Measurements from ENCODE around the gene TFCP2L1.
"Not testable (repeated sequence)": the region's sequence is repeated elsewhere in the genome, so short reads cannot be mapped to it uniquely, and the experiment has no call there.

TFCP2L1 gene

DNA sequence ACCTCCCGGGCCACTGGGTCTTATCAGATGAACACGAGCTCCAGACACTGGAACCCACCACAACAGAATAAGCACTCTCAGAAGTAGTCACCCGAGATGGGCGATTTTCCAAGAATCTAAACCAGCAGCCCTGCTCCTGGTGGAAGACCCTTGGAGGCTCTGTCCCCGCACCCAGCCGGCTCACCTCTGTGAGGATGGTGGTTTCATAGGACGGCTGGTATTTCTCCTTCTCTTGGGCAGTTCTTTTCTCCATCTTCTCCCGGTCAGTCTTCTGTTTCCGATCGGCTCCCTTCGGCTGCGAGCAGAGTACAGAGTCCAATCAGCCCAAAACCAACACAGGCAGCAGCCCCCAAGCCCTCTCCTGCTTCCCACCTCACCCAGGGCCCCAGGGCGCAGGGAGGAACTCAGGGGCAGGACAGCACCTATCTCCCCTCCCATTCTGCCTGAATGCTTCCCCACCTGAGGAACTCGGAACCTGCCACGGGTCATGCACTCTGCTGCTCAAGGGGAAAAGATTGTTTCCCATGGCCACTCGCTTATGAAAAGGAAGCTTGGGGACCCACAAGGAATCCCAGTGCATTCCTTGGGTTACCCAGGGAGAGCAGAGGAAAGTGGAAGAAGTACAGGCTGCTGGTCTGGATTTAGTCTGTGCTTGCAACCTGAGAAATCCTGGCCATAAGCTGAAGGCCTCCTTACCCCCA is 42.7 kb downstream of the TFCP2L1 start:
- no peak for DNase-seq (ENCODE audit: low spot score)

DNA sequence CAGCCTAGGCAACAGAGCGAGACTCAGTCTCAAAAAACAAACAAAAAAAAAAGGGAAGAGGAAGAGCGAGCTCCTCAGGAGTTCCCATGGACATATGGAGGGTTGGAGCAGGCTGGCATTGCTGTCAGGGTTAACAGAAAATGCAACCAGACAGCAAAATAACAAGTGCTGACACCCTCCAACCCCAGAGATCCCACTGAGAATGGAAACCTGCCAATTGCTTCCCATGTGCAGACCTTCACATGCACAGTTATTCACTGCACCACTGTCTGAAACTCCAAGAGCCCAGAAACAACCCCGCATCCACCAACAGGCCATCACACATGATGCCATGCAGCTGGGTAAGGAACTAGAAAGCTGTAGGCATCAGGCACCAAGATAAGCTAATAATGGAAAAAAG is 43.5 kb downstream of the TFCP2L1 start:
- no peak for DNase-seq (ENCODE audit: low spot score)

DNA sequence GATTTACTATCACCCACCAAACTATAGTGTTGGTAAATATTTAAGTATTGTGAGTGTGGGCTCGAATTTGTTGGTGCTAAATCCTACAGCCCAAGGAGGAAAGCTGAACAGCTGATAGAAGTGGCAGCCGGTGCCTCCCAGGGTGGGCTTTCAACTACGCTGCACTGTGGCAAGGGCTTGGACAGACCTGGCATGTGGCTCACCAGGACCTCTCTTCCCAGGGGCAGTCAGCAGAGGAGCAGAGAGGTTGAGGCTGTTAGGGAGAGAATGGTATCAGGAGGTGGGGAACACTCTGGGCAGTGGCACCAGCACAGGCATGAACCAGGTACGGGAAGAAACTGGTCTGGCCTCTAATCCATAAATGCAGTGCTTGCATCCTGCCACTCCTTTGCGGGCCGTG is 44.6 kb downstream of the TFCP2L1 start:
- DNase-seq (ENCODE audit: low spot score): no peak

DNA sequence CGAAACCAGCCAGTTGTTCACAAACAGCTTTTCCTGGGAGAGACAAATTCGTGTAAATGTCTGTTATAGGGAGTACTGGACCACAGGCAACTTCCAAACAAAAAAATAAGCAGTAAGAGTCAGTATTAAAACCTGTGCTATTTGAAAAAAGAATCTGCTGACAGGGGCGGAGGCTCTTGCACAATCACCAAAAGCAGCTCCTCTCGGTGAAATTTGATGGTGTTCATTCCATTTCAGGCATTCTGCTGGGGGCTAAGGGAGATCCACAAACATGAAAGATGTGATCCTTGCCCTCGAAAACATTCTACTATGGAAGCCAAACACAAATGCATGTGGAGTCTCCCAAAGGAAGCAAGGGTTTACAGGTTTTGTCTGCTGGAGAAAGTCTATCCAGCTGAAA is 45.0 kb downstream of the TFCP2L1 start:
- DNase-seq (ENCODE audit: low spot score): no peak

DNA sequence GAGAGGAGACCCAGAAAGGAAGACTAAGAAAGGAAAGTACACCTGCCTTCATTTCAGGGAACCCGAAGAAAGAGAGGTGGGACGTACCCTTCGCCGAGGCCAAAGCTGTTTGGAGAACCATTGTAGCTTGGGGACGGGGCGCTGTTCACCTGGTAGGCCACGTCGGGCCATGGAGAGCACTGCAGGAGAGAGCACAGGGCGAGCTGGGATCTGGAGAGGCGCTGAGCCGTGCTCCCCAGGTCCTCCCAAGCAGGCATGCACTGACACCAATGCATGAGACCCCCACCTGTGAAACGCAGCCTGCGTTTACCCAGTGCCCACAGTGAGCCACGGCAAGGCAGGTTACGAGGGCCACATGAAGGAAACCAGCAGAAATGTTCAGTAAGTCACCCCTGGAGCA is 45.5 kb downstream of the TFCP2L1 start:
- no peak for DNase-seq (ENCODE audit: low spot score)

DNA sequence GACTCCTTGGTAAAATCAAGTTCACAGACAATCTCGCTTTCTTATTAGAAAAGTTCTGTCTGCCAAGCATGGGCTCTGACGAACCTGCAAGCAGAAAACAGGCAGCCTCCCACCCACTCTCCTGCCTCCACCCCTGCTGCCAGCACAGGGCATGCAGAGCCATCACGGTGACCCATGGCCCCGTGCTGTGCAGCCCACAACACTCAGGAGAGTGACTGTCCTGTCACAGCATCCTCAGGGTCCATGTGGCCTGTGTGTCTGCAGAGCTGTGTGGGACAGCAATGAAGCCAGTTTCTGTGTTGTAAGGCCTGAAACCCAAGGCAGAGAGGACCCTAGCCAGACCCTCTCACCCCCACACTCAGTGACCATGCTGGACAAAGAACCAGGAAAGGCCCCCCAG is 46.2 kb downstream of the TFCP2L1 start:
- no peak for DNase-seq (ENCODE audit: low spot score)

DNA sequence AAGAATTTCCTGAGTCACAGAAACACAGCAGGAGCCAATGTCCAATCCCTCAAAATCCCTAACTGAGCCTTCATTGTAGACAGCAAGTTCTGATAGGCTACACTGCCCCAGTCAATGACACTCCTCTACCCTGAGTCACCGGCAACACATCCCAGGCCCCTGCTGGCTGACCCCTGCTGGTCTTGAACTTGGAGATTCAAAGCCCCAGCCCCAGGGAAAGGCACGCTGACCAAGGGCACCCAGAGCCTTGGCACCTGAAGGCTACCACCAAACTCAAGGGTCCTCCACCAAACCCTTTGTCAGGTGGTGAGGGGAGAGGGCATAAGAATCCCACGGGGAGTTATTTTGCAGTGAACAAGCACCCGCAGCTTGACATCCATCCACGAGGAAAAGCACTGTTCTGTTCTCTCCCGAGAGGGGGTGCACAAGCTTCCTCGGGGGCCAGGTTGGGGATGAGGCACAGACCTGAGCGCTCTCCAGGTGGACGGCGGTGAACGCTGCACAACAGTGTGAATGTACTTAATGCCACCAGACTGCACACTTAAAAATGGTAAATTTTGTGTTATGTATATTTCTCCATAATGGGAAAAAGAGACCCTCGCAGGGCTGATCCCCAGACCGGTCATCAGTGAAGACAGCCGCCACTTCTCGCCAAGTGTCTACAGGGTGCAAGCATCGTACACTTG is 46.9 kb downstream of the TFCP2L1 start:
- no peak for DNase-seq (ENCODE audit: low spot score)

DNA sequence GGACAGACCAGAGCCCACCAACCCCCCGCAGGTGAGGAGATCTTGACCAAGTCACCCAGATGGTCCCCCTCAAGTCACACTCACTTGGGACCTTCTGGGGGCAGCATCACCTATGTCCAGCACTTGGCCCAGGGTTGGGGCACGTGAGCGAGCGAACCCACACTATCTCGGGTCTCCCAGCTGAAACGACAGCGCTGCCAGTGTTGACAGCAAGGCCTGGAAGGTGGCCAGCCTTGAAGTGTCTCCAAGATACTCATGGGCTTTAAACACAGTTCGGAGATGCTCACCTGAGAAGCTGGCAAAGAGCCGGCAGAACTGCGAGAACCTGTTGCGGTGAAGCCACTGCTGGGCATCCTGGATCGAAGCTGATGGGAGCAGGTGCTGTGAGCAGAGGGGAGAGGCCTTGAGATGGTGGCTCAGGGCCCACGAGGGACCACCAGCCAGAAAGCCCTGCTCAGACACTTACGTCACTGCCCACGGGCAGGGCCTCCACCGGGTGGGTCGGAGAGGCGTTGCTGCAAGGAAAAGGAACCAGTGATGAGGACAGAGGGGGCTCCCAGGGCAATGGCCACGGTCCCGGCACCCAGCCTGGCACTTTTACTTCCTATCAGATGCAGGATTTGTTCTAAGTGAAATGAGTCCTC is 47.5 kb downstream of the TFCP2L1 start:
- DNase-seq (ENCODE audit: low spot score): no peak

DNA sequence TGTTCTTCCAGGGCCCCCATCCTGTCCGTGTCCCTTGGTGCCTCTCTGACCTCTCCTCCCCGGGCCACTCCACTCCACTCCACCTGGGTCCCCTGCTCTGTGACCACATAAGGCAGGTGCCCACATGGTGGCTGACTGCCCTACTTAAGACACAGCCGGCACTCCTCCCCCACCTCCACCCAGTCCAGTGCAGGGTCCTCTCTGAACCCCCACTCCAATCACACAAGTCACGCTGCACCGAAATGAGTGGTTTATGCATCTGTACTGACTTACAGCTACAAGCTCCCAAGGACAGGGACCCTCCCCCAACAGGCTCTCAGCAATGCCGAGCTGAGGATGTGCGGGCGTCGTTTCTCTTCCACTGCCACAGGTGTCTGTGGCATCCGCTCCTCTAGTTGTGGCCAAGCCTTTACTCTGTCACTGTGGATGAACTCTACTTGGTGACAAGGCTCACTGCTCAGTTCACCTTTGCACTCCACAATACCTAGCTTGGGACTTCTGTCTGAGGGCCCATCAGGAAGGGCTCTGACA is 48.3 kb downstream of the TFCP2L1 start:
- DNase-seq (ENCODE audit: low spot score): no peak

DNA sequence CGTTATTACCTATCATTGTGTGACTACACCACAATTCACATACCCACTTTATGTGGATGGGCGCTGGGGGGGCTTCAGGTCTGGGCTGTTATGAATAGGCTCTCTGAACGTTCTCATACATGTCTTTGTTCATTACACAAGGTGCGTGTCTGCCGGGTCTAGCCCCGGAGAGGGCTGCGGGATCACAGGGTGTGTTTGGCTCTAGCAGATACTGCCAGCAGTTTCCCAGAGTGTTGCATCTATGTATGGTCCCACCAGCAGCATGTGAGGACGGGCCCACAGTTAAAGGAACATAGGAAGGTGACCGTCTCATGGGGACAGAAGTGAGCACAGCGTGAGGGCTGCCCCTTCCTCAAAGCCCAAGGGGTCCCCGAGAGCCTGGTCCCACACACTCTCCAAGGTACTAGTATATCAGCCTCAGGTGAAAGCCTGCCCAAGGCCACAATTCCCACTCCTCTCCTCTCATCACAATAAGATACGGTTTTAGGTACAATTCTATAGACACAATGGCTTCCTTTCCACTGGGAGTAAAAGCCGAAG is 48.8 kb downstream of the TFCP2L1 start:
- DNase-seq (ENCODE audit: low spot score): no peak

DNA sequence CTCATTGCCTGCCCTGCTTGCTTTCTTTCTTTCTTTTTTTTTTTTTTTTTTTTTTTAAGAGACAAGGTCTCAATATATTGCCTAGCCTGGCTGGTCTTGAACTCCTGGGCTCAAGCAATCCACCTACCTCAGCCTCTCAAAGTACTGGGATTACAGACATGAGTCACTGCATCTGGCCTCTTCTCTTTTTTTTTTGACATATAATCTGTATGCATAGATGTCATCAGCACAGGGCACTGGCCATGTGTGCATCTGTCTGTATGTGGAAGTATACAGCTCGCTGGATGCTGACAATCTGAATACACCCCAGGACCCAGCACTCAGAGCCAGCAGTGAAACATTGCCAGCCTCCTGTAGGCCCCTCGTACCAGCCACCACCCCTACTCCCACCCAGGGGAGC is 49.5 kb downstream of the TFCP2L1 start:
- no peak for DNase-seq (ENCODE audit: low spot score)

DNA sequence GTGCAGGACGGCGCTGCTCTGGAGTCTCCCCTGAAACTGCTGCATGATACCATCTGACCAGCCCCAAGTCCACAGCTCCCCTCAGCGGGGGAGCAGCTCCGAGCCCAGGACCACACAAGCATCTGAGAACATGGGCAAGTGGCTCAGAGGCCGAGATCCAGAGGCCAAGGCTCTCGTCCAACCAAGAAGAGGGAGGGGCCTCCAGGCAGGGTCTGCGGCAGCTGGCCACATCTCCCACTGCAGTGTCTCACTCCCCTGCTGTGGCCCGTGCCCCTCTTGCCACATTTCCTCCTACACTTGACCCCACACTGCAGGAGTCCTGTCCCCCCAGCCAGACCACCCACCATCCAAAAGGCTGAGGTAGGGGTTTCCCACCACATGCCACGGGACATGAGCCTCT is 50.2 kb downstream of the TFCP2L1 start:
- DNase-seq (ENCODE audit: low spot score): no peak

DNA sequence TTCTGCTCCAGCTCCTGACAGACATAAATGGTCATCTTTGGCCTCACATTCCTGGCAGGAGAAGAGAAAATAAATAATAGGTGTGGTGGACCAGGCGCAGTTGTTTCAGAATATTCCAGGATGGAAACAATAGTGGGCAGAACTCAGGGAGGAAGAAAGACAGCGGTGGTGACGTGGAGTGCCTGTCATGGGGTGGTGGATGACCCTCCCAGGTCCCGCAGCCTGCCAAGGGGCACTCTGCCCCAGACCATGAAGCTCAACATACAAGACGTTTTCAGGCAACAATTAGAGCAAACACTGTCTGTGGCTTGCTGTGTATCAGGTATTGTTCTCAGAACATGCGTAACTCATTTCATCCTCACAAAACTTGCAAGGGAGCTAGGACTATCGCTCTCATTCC is 50.9 kb downstream of the TFCP2L1 start:
- DNase-seq (ENCODE audit: low spot score): no peak

DNA sequence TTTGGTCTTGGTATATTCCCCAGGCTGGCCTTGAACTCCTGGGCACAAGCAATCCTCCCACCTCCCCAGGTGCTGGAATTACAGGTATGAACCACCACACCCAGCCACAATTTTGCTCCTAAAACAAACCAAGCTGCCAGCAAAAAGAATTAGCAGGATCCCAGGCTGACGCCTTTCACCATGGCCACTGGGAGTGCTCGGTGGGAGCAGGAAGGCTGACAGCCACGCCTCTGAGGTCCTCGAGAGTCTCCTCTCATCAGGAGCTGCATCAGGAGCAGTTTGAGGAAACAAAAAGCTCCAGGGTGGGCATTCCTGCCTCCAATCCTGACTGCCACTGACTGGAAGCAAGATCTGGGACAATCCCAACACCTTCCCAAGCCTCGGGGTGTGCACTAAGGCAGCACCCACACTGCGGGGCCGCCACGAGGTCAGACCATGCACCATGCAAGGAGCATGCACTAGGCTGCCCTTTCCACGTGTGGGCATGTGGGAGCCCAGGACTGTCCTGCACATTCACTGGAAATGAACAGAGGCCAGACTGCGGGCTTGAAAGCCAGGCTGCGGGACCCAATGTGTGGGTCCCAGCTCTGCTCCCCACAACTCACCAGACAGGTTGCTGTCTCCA is 51.4 kb downstream of the TFCP2L1 start:
- DNase-seq (ENCODE audit: low spot score): no peak

DNA sequence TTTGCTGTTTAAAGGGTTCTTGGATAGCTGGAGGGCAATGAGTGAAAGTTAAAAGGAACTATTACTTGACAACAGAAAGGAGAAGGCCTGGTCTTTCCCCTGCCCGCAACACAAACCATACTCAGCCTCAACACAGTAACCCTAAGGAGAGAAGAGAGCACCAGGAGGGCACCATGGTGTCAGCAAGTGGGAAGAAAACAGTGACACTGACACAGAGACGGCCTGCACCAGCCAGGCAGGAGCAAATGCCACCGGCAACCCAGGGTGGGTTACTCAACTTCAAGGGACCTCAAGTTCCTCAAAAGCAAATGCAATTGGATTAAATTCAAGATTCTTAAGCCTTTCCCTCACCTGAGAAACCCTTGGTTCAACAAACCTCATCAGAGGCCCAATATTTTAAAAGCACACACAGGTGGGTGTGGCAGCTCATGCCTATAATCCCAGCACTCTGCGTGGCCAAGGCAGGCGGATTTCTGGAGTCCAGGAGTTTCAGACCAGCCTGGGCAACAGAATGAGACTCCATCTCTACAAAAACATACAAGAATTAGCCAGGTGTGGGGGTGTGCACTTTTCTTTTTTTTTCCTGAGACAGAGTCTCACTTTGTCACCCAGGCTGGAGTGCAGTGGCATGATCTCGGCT is 52.3 kb downstream of the TFCP2L1 start:
- DNase-seq (ENCODE audit: low spot score): no peak

DNA sequence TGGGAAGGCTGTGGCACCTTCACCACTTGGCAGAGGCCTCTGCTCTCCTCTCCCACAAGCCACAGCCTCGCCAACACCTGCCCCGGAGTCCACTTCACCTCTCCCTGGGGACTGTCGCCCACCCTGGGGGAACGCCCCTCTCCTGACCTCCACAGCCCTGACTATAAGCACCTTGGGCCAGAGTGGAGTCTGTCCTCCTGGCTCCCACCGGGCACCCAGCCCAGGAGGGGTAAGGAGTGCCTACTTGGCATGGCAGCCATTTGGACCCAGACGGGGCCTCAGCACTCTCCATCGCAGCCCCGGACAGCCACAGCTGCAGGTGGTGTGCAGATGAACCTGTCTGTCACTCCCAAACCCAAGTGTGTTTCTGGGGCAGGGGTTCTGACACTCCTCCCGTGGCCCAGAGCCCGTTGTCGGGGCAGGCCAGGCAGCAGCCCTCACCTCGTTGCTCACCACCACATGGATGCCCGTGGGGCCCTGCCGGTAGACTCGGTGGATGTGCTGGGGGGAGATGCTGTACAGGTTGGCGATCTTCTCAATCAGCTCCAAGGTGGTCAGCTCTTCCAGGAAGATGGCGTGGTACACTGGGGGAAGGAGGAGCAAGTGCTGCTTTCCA is 53.5 kb downstream of the TFCP2L1 start:
- DNase-seq (ENCODE audit: low spot score): no peak

DNA sequence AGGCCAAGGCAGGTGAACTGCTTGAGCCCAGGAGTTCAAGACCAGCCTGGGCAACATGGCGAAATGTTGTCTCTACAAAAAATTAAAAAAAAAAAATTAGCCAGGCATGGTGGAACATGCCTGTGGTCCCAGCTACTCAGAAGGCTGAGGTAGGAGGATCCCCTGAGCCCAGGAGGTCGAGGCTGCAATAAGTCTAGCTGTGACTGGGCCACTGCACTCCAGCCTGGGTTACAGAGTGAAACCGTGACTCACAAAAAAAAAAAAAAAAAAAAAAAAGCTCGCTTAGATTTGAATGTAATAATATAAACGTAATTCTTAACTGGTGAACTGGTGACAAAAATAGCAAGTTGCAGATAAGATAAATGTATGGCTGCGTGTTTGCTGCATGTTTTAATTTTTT is 56.5 kb downstream of the TFCP2L1 start:
- DNase-seq (ENCODE audit: low spot score): no peak

DNA sequence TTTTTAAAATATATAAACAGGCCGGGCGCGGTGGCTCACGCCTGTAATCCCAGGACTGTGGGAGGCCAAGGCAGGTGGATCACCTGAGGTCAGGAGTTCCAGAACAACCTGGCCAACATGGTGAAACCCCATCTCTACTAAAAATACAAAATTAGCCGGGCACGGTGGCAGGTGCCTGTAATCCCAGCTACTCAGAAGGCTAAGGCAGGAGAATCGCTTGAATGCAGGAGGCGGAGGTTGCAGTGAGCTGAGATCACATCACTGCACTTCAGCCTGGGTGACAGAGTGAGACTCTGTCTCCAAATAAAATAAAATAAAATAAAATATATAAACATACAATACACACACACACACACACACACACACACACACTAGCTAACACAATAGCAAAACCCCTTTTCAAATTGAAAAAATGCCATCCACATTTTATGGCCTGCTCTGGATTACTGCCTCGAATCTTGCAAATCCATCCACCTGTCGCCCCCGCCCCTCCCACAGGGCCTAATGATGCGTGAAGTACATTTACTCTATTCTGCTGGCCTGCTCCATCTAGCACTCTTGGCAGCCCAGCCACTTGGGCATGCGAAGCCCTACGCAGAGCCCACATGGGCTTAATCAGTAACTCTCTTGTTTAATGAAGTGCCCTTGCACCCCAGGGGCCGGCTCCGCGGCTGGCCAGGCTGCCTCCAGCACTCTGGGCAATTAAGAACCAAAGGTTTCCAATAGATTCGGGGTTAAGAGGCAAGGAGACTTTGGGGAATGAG is 57.4 kb downstream of the TFCP2L1 start:
- DNase-seq (ENCODE audit: low spot score): not testable (repeated sequence)

DNA sequence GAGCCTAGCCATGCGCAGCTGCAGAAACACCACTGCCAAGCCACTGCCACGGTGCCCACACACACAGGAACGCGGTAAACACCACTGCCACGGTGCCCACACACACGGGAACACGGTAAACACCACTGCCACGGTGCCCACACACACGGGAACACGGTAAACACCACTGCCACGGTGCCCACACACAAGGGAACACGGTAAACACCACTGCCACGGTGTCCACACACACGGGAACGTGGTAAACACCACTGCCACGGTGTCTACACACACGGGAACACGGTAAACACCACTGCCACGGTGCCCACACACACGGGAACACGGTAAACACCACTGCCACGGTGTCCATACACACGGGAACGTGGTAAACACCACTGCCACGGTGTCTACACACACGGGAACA is 59.3 kb downstream of the TFCP2L1 start:
- DNase-seq (ENCODE audit: low spot score): not testable (repeated sequence)

DNA sequence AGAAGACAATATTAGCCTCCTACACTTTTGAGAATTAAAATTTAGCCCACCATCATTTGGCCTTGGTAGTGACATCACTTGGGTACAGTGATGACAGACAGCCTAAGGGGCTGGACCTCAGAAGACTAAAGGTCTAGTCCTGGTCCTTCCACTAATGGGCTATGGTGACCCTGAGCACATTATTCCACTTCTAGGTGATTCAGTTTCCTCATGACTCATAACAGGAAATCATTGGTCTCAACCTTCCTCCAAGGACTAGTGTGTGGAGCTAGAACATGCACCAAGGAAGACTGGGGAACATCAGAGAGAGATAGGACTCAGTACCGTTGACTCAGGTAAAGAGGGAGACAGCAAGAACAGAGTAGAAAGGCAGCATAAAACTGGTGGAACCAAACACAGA is 64.0 kb downstream of the TFCP2L1 start:
- DNase-seq (ENCODE audit: low spot score): peak; percentile 49

DNA sequence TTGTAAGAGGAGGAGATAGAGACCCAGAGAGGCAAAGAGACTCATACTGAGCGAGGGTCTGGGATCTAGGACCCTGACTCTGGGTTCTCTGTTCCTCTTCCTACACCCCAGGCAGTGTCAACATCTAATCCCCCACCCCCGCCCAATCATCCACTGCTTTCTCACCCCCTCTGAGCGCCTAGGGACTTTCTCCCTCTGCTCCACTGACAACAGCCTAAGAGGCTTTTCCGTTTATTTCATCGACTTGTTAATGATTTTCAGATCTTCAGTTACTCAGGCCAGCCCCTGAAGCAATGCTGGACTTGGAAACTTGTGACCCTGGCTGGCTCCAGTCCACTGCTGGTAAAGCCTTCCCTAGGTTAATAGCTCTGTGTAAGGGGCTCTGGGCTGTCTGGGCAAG is 65.1 kb downstream of the TFCP2L1 start:
- DNase-seq (ENCODE audit: low spot score): no peak
